ENCODE results near the gene PKP1.
"Not testable (repeated sequence)": the region's sequence is repeated elsewhere in the genome, so short reads cannot be mapped to it uniquely, and the experiment has no call there.

GRCh38 chr1:201258132-201258531, 25.2 kb upstream of the PKP1 start:
- not testable (repeated sequence) for TF ChIP-seq POLR2A (IDR thresholded peaks at IDR 0.05; ENCODE audit: low read length); GATA1 (IDR thresholded peaks at IDR 0.05; ENCODE audit: low read depth, low read length)

Measured in erythroblast (primary cell).